ENCODE measurements around the gene SLC25A6. TPM values are rescaled to one million over a fixed set of nuclear protein-coding genes. Genes with fewer than 3 reads are reported as not detected.

Gene SLC25A6
- total and polyA plus RNA-seq, 2 experiments from 2014 or later, result 256 to 317 TPM

GRCh38 chrX:1389993-1390285, 2.0 kb downstream of the SLC25A6 start:
- H3K27ac ChIP-seq, result no peak overlapping the region
- no peaks in the 10 kb centered on the region for H3K9me3 ChIP-seq (ENCODE audit: low read depth)
- TF ChIP-seq EZH2 (IDR thresholded peaks at IDR 0.05; ENCODE audit: insufficient read depth, poor library complexity, severe bottlenecking) (no peak), EZH2phosphoT487 (IDR thresholded peaks at IDR 0.05; ENCODE audit: insufficient read depth, low read depth) (no peak)
- H3K4me3 ChIP-seq, result peak overlapping the region; percentile 93; the same call in 1 of the 2 replicates
- H3K36me3 ChIP-seq (ENCODE audit: low read depth), result peaks cover 24% of the 10 kb centered on the region
- peaks cover 24% of the 10 kb centered on the region for H3K4me1 ChIP-seq (ENCODE audit: insufficient read depth)
- no peak for DNase-seq
- H3F3A ChIP-seq (ENCODE audit: insufficient read depth), result peaks cover 17% of the 10 kb centered on the region; the same call in 1 of the 2 replicates
- H3K9ac ChIP-seq, result peak overlapping the region; percentile 98; the same call in 1 of the 2 replicates
- H3K79me2 ChIP-seq (ENCODE audit: insufficient read depth), result peaks cover 57% of the 10 kb centered on the region
- no peaks in the 10 kb centered on the region for H3K27me3 ChIP-seq (replicated peaks; ENCODE audit: insufficient read depth)
- no peak overlapping the region for H2AFZ ChIP-seq
- in situ Hi-C loops (cut with MboI), result no loop called here
- 80 to 82% methylated on average over 10 of the region's 10 CpGs for WGBS, 2 experiments (ENCODE audit: low coverage in 1 of 2, low lambda C conversion rate in 2 of 2, missing lambda C conversion rate in 2 of 2)
- peaks cover 10% of the 10 kb centered on the region for H4K20me1 ChIP-seq (ENCODE audit: insufficient read depth)
- H3K4me2 ChIP-seq (ENCODE audit: unreplicated experiment), result peak overlapping the region; percentile 83
- no peaks in the 10 kb centered on the region for H3K9me2 ChIP-seq (ENCODE audit: insufficient read depth)

GRCh38 chrX:1389181-1389992, 2.5 kb downstream of the SLC25A6 start:
- H3K9ac ChIP-seq, result no peak overlapping the region
- no peak overlapping the region for H3K4me3 ChIP-seq
- H3K4me1 ChIP-seq (ENCODE audit: insufficient read depth), result peaks cover 18% of the 10 kb centered on the region
- 91 to 92% methylated on average over 33 to 50 of the region's 51 CpGs for WGBS, 2 experiments (ENCODE audit: low coverage in 1 of 2, low lambda C conversion rate in 2 of 2, missing lambda C conversion rate in 2 of 2)
- H3K9me2 ChIP-seq (ENCODE audit: insufficient read depth), result no peaks in the 10 kb centered on the region
- H3K36me3 ChIP-seq (ENCODE audit: low read depth), result peaks cover 26% of the 10 kb centered on the region
- H2AFZ ChIP-seq, result no peak overlapping the region
- TF ChIP-seq EZH2phosphoT487 (IDR thresholded peaks at IDR 0.05; ENCODE audit: insufficient read depth, low read depth), result no peak
- no peak for TF ChIP-seq EZH2 (IDR thresholded peaks at IDR 0.05; ENCODE audit: insufficient read depth, poor library complexity, severe bottlenecking)
- no peak overlapping the region for H3K27ac ChIP-seq
- H3K9me3 ChIP-seq (ENCODE audit: low read depth), result no peaks in the 10 kb centered on the region
- H3K27me3 ChIP-seq (replicated peaks; ENCODE audit: insufficient read depth), result no peaks in the 10 kb centered on the region
- peaks cover 20% of the 10 kb centered on the region; the same call in 1 of the 2 replicates for H3F3A ChIP-seq (ENCODE audit: insufficient read depth)
- H3K79me2 ChIP-seq (ENCODE audit: insufficient read depth), result peaks cover 57% of the 10 kb centered on the region
- H3K4me2 ChIP-seq (ENCODE audit: unreplicated experiment), result no peak overlapping the region
- DNase-seq, result no peak
- H4K20me1 ChIP-seq (ENCODE audit: insufficient read depth), result peaks cover 10% of the 10 kb centered on the region
- in situ Hi-C loops (cut with MboI), result no loop called here

- H3K36me3 ChIP-seq (ENCODE audit: low read depth), result peaks cover 26% of the 10 kb centered on the region
- no peaks in the 10 kb centered on the region for H3K9me2 ChIP-seq (ENCODE audit: insufficient read depth)
- H3F3A ChIP-seq (ENCODE audit: insufficient read depth), result peaks cover 19% of the 10 kb centered on the region
- H3K27ac ChIP-seq, result no peak overlapping the region
- H3K4me1 ChIP-seq (ENCODE audit: insufficient read depth), result peaks cover 17% of the 10 kb centered on the region
- H3K79me2 ChIP-seq (ENCODE audit: insufficient read depth), result peaks cover 52% of the 10 kb centered on the region
- no peak overlapping the region for H3K4me2 ChIP-seq (ENCODE audit: unreplicated experiment)
- no peaks in the 10 kb centered on the region for H3K9me3 ChIP-seq (ENCODE audit: low read depth)
- no peak for DNase-seq
- in situ Hi-C loops (cut with MboI), result no loop called here
- no peak for TF ChIP-seq EZH2 (IDR thresholded peaks at IDR 0.05; ENCODE audit: insufficient read depth, poor library complexity, severe bottlenecking)
- TF ChIP-seq EZH2phosphoT487 (IDR thresholded peaks at IDR 0.05; ENCODE audit: insufficient read depth, low read depth), result no peak
- no peaks in the 10 kb centered on the region for H3K27me3 ChIP-seq (replicated peaks; ENCODE audit: insufficient read depth)
- no peak overlapping the region for H3K4me3 ChIP-seq
- H4K20me1 ChIP-seq (ENCODE audit: insufficient read depth), result peaks cover 10% of the 10 kb centered on the region
- WGBS, 2 experiments (ENCODE audit: low coverage in 1 of 2, low lambda C conversion rate in 2 of 2, missing lambda C conversion rate in 2 of 2), result 83 to 84% methylated on average over 4 of the region's 4 CpGs
- no peak overlapping the region for H2AFZ ChIP-seq
- 0 out of 2 replicates have a peak overlapping the region, but pooled peaks have one; percentile 13 for H3K9ac ChIP-seq
These were observed 3.3 kb downstream of the SLC25A6 start for GRCh38 chrX:1388651-1389050.

- no peak overlapping the region for H3K4me2 ChIP-seq (ENCODE audit: unreplicated experiment)
- no peak for DNase-seq
- H3K9me2 ChIP-seq (ENCODE audit: insufficient read depth), result no peaks in the 10 kb centered on the region
- H3K4me1 ChIP-seq (ENCODE audit: insufficient read depth), result peaks cover 11% of the 10 kb centered on the region
- H3K79me2 ChIP-seq (ENCODE audit: insufficient read depth), result peaks cover 45% of the 10 kb centered on the region
- no peaks in the 10 kb centered on the region for H3K9me3 ChIP-seq (ENCODE audit: low read depth)
- H3K4me3 ChIP-seq, result no peak overlapping the region
- H3F3A ChIP-seq (ENCODE audit: insufficient read depth), result peaks cover 27% of the 10 kb centered on the region
- H2AFZ ChIP-seq, result no peak overlapping the region
- no peaks in the 10 kb centered on the region for H3K27me3 ChIP-seq (replicated peaks; ENCODE audit: insufficient read depth)
- no peak overlapping the region for H3K27ac ChIP-seq
- in situ Hi-C loops (cut with MboI), result no loop called here
- H4K20me1 ChIP-seq (ENCODE audit: insufficient read depth), result peaks cover 10% of the 10 kb centered on the region
- H3K9ac ChIP-seq, result no peak overlapping the region
- peaks cover 26% of the 10 kb centered on the region for H3K36me3 ChIP-seq (ENCODE audit: low read depth)
- 93 to 94% methylated on average over 25 to 43 of the region's 43 CpGs for WGBS, 2 experiments (ENCODE audit: low coverage in 1 of 2, low lambda C conversion rate in 2 of 2, missing lambda C conversion rate in 2 of 2)
- TF ChIP-seq EZH2 (IDR thresholded peaks at IDR 0.05; ENCODE audit: insufficient read depth, poor library complexity, severe bottlenecking) (no peak), EZH2phosphoT487 (IDR thresholded peaks at IDR 0.05; ENCODE audit: insufficient read depth, low read depth) (no peak)
These were observed 4.7 kb downstream of the SLC25A6 start for GRCh38 chrX:1387141-1387776.

Measured in GM23248 (cell line).